ENCODE data around the gene RNASE8.

Gene RNASE8

DNA sequence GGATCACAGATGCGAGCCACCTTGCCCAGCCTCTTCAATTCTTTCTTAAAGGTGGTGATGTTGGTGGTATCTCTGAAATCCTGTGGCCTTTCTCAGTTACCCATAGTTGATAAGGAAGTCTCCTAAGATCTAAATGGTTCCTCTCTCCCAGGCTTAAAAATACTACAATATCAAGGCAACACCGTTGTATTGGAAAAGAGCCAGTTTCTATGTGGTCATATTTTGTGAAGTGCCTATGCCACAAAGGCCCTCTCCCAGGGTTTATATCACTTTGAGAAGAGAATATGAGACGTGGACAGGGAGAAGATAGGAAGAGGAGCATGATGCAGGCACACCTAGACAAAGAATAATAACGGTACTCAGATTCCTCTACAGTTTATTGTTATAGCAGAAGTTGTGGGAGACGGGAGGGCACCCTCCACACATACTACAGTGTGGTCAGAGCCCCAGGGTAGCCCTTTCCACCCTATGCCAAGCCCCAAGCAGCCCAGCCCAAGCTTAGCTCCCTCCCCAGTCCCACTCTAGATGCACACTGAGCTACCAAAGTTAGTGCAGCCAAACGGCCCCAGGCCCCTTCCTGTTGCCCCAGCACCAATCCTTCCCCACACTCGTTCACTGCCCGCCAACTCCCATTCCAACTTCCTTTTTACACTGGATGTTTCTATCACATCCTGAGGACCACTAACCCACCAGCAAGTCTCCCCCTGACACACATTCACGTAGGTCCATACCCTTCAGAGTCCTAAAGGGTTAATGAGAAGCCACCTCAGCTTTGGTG, 41.0 kb upstream of the RNASE8 start:
- Histone ChIP-seq H3K27me3 (no peaks in the 10 kb centered on the region), H3K36me3 (peaks cover 22 to 54% (median 44%) of the 10 kb centered on the region in 3 donors), H3K9me3 (no peaks in the 10 kb centered on the region), H3K4me3 (no peak overlapping the region), H3K27ac (no peak overlapping the region), H3K4me1 (peaks cover 0 to 6% (median 0%) of the 10 kb centered on the region in 4 donors)
- TF ChIP-seq, protein P1, sequence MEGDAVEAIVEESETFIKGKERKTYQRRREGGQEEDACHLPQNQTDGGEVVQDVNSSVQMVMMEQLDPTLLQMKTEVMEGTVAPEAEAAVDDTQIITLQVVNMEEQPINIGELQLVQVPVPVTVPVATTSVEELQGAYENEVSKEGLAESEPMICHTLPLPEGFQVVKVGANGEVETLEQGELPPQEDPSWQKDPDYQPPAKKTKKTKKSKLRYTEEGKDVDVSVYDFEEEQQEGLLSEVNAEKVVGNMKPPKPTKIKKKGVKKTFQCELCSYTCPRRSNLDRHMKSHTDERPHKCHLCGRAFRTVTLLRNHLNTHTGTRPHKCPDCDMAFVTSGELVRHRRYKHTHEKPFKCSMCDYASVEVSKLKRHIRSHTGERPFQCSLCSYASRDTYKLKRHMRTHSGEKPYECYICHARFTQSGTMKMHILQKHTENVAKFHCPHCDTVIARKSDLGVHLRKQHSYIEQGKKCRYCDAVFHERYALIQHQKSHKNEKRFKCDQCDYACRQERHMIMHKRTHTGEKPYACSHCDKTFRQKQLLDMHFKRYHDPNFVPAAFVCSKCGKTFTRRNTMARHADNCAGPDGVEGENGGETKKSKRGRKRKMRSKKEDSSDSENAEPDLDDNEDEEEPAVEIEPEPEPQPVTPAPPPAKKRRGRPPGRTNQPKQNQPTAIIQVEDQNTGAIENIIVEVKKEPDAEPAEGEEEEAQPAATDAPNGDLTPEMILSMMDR (IDR thresholded peaks at IDR 0.05), result no peak
- no peak for DNase-seq
- intact Hi-C loops (cut with DNase I; ENCODE audit: low total_unique reads), result no loop called here

DNA sequence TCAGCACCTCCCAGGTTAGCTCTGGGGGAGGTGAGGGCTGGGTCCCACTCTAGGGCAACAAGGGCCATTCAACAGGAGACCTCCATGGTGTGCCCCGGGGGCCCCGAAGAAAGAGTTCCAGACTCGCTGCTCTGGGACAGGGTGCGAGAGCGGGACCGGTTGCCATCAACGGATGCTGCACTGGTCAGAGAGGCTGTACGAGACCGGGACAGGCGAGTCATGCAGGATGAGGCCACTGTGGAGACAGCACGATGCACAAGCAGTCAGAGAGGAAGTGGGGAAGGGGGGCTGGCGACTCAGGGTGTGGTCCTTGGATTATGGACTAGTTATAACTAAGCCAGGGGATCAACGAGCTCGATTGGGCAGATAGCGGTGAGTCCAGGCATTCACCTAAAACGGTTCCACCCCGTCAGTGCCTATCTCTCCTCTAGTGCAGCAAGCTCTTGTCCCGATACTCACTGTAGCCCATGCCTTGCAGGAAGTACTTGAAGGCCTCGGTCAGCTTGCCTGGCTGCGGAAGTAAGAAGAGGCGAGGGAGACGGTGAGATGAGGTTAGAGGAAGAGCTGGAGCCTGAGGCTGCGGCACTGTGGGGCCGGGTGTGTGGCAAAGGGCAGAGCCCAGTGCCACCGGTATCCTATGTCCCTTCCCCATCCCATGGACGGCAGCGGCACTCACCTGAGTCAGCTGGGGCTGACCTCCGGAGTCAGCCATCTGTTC, 39.9 kb upstream of the RNASE8 start:
- Histone ChIP-seq H3K27me3 (no peaks in the 10 kb centered on the region), H3K36me3 (peaks cover 29 to 63% (median 47%) of the 10 kb centered on the region in 3 donors), H3K9me3 (no peaks in the 10 kb centered on the region), H3K4me1 (peaks cover 0 to 16% (median 1%) of the 10 kb centered on the region in 4 donors), H3K4me3 (no peak overlapping the region), H3K27ac (no peak overlapping the region)
- no peak for DNase-seq
- TF ChIP-seq, protein P1 (IDR thresholded peaks at IDR 0.05), result no peak
- intact Hi-C loops (cut with DNase I; ENCODE audit: low total_unique reads), result no loop called here

DNA sequence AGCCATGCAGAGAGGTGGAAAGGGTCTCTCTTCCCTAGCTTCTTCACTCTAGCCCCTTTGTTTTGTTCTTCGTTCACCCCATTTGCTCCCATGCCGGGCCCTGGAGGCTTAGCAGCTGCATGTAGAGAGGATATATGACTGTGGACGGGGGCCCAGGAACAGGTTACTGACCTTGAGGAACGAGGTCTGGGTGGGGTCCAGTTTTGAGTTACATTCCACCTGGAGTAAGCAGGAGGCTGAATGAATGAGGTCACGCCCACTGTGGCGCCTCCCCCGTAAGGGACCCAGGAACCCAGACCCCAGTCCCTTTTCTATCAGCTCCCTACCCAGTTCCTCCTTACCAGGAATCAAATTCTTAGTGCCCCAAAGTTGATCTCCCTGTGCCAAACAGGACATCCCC, 39.3 kb upstream of the RNASE8 start:
- Histone ChIP-seq H3K4me1 (peaks cover 0 to 22% (median 7%) of the 10 kb centered on the region in 4 donors), H3K27ac (no peak overlapping the region), H3K36me3 (peaks cover 29 to 63% (median 47%) of the 10 kb centered on the region in 3 donors), H3K9me3 (no peaks in the 10 kb centered on the region), H3K27me3 (no peaks in the 10 kb centered on the region), H3K4me3 (no peak overlapping the region)
- intact Hi-C loops (cut with DNase I; ENCODE audit: low total_unique reads), result no loop called here
- DNase-seq, result no peak
- TF ChIP-seq, protein P1 (IDR thresholded peaks at IDR 0.05), result no peak

DNA sequence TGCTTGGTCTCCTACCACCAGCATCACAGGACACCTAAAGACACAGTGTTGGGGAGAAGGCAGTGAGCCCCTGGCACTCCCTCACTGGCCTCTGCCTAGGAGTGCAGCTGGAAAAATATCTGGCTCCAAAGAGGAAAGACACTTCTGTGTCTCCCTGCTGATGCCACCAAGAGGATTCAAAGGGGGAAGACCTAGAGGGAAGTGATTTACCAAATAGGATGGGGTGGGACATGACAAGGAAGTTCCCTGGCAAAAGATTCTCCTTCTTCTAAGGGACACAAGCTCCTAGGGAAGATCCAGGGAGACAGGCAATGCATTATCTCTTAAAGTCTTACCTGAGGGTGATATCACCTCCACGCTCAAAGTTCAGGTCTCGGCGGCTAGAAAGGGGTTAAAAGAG, 38.8 kb upstream of the RNASE8 start:
- no peaks in the 10 kb centered on the region for H3K9me3 ChIP-seq
- no peaks in the 10 kb centered on the region for H3K27me3 ChIP-seq
- intact Hi-C loops (cut with DNase I; ENCODE audit: low total_unique reads), result no loop called here
- H3K4me1 ChIP-seq, result peaks cover 0 to 27% (median 12%) of the 10 kb centered on the region in 4 donors
- no peak for DNase-seq
- no peak overlapping the region for H3K27ac ChIP-seq
- no peak overlapping the region for H3K4me3 ChIP-seq
- H3K36me3 ChIP-seq, result peaks cover 29 to 63% (median 47%) of the 10 kb centered on the region in 3 donors
- TF ChIP-seq, protein P1 (IDR thresholded peaks at IDR 0.05), result no peak

DNA sequence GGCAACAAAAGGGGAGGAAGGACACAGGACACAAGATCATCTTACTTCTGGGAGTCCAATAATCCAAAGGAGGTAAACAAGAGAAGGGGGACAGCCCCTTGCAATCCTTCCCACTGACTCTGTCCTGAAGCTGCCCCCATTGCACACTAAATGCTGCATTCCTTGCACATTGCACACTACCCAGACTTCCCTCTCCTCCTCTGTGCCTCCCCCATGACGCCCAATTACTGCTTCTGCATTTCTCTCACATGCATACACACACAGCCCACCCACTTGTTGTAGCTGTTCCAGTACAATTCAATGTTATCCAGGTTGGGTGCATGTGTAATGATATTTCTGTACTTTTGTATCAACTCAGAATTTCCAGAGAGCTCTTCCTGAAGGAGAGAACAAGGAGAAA, 38.3 kb upstream of the RNASE8 start:
- Histone ChIP-seq H3K36me3 (peaks cover 29 to 63% (median 47%) of the 10 kb centered on the region in 3 donors), H3K9me3 (no peaks in the 10 kb centered on the region), H3K27ac (no peak overlapping the region), H3K27me3 (no peaks in the 10 kb centered on the region), H3K4me3 (no peak overlapping the region), H3K4me1 (peaks cover 0 to 32% (median 15%) of the 10 kb centered on the region in 4 donors)
- DNase-seq, result no peak
- TF ChIP-seq, protein P1 (IDR thresholded peaks at IDR 0.05), result no peak
- intact Hi-C loops (cut with DNase I; ENCODE audit: low total_unique reads), result no loop called here
